ENCODE data around the gene RABL6.
"Not testable (repeated sequence)": the region's sequence is repeated elsewhere in the genome, so short reads cannot be mapped to it uniquely, and the experiment has no call there.

The RABL6 gene

GRCh38 chr9:136796775-136797347 is 10.9 kb upstream of the RABL6 start:
- DNase-seq, result not testable (repeated sequence)

- DNase-seq, result no peak
Observed at GRCh38 chr9:136798708-136799078, 9.1 kb upstream of the RABL6 start.

- DNase-seq, result no peak
Observed at GRCh38 chr9:136799079-136799853, 8.5 kb upstream of the RABL6 start.

GRCh38 chr9:136799854-136800657 is 7.7 kb upstream of the RABL6 start:
- DNase-seq, result peak; percentile 90

GRCh38 chr9:136802321-136802720 is 5.4 kb upstream of the RABL6 start:
- DNase-seq, result no peak

GRCh38 chr9:136803009-136803550 is 4.7 kb upstream of the RABL6 start:
- not testable (repeated sequence) for DNase-seq

- no peak for DNase-seq
Observed at GRCh38 chr9:136803551-136804508, 3.9 kb upstream of the RABL6 start.

GRCh38 chr9:136804509-136805206 is 3.1 kb upstream of the RABL6 start:
- DNase-seq, result no peak

- no peak for DNase-seq
Observed at GRCh38 chr9:136805207-136805740, 2.5 kb upstream of the RABL6 start.

- no peak for DNase-seq
Observed at GRCh38 chr9:136806067-136806466, 1.7 kb upstream of the RABL6 start.

- DNase-seq, result no peak
Observed at GRCh38 chr9:136806631-136807201, 1.0 kb upstream of the RABL6 start.

GRCh38 chr9:136808075-136808805 is 492 bp downstream of the RABL6 start:
- DNase-seq, result peak; percentile 53

GRCh38 chr9:136808806-136809158 is 1.0 kb downstream of the RABL6 start:
- DNase-seq, result no peak

GRCh38 chr9:136814725-136815421 is 7.1 kb downstream of the RABL6 start:
- DNase-seq, result no peak

GRCh38 chr9:136815422-136815782 is 7.7 kb downstream of the RABL6 start:
- DNase-seq, result no peak

GRCh38 chr9:136820971-136821825 is 13.4 kb downstream of the RABL6 start:
- no peak for DNase-seq

- no peak for DNase-seq
Observed at GRCh38 chr9:136821826-136822544, 14.2 kb downstream of the RABL6 start.
